HT-29 (cell line): ENCODE results near the gene DLG3. TPM values are rescaled to one million over a fixed set of nuclear protein-coding genes. Genes with fewer than 3 reads are reported as not detected.
"Not testable (repeated sequence)": the region's sequence is repeated elsewhere in the genome, so short reads cannot be mapped to it uniquely, and the experiment has no call there.

ENCODE experiments used
- DNase-seq: peaks from one replicate; pipeline ENCODE4 v3.0.0-alpha.2; 2015; ENCODE audit warnings: low spot score
- total RNA-seq: library from RNA; depleted of rRNA; stranded (reverse); fragments of >200 nt; shearing (Covaris generic); gene quantifications from 2 replicates; pipeline ENCODE4 v1.2.3, GENCODE V29; 2014; rRNA removed

Gene DLG3
- 40.8 and 55.6 TPM in 2 replicates for total RNA-seq

- DNase-seq, result no peak
These were observed at the start of gene DLG3 for GRCh38 chrX:70444326-70444945. TSS of gene DLG3 (plus strand) at chrX:70444835. CDS start at chrX:70445202, 367 bp downstream.

- no peak for DNase-seq
These were observed 45.7 kb upstream of the DLG3 start for GRCh38 chrX:70398899-70399298.

GRCh38 chrX:70400181-70400580 is 44.5 kb upstream of the DLG3 start:
- not testable (repeated sequence) for DNase-seq

GRCh38 chrX:70402721-70403120 is 41.9 kb upstream of the DLG3 start:
- DNase-seq, result no peak

- DNase-seq, result no peak
These were observed 39.6 kb upstream of the DLG3 start for GRCh38 chrX:70405003-70405402.

- no peak for DNase-seq
These were observed 33.7 kb upstream of the DLG3 start for GRCh38 chrX:70410921-70411320.

GRCh38 chrX:70411475-70411874 is 33.2 kb upstream of the DLG3 start:
- DNase-seq, result no peak

- no peak for DNase-seq
These were observed 23.0 kb upstream of the DLG3 start for GRCh38 chrX:70421618-70422017.

GRCh38 chrX:70422851-70423341 is 21.7 kb upstream of the DLG3 start, which contains the start of gene GDPD2:
TSS of gene GDPD2 (plus strand) at chrX:70423314. CDS start at chrX:70424985, 1,671 bp downstream.
- peak; percentile 76 for DNase-seq

GRCh38 chrX:70423936-70424675 is 20.5 kb upstream of the DLG3 start:
- DNase-seq, result no peak

- DNase-seq, result no peak
These were observed 19.8 kb upstream of the DLG3 start for GRCh38 chrX:70424801-70425200.

GRCh38 chrX:70426286-70427278 is 18.1 kb upstream of the DLG3 start:
- DNase-seq, result no peak

GRCh38 chrX:70427365-70427764 is 17.3 kb upstream of the DLG3 start:
- DNase-seq, result no peak

- DNase-seq, result no peak
These were observed 14.9 kb upstream of the DLG3 start for GRCh38 chrX:70429759-70430158.

GRCh38 chrX:70432936-70433847 is 11.4 kb upstream of the DLG3 start:
- DNase-seq, result peak; percentile 13

- peak; percentile 78 for DNase-seq
These were observed 10.7 kb upstream of the DLG3 start for GRCh38 chrX:70433848-70434351.

- DNase-seq, result peak; percentile 84
These were observed 10.2 kb upstream of the DLG3 start for GRCh38 chrX:70434352-70434866.

- DNase-seq, result no peak
These were observed 9.6 kb upstream of the DLG3 start for GRCh38 chrX:70434914-70435586.

GRCh38 chrX:70436343-70436742 is 8.3 kb upstream of the DLG3 start:
- no peak for DNase-seq

GRCh38 chrX:70437011-70437410 is 7.6 kb upstream of the DLG3 start:
- DNase-seq, result no peak
